ENCODE data around the gene ERG28. TPM values are rescaled to one million over a fixed set of nuclear protein-coding genes. Genes with fewer than 3 reads are reported as not detected.

ERG28 gene
- total and polyA plus RNA-seq, 2 of the 13 experiments (the other 11 are each of a cell fraction or from before 2014, with no cell fraction given) = 27.3 to 32.3 TPM

- TF ChIP-seq, protein P1, sequence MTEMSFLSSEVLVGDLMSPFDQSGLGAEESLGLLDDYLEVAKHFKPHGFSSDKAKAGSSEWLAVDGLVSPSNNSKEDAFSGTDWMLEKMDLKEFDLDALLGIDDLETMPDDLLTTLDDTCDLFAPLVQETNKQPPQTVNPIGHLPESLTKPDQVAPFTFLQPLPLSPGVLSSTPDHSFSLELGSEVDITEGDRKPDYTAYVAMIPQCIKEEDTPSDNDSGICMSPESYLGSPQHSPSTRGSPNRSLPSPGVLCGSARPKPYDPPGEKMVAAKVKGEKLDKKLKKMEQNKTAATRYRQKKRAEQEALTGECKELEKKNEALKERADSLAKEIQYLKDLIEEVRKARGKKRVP (CRISPR knock-in tag; IDR thresholded peaks at IDR 0.05) = peak in 1 of 2 experiments; percentile 98; a peak in 2 of 4 replicates
- TF ChIP-seq ZNF224 (CRISPR knock-in tag; IDR thresholded peaks at IDR 0.05) = 0 out of 2 replicates have a peak, but pooled peaks have one; percentile 63
- TF ChIP-seq, protein P2, sequence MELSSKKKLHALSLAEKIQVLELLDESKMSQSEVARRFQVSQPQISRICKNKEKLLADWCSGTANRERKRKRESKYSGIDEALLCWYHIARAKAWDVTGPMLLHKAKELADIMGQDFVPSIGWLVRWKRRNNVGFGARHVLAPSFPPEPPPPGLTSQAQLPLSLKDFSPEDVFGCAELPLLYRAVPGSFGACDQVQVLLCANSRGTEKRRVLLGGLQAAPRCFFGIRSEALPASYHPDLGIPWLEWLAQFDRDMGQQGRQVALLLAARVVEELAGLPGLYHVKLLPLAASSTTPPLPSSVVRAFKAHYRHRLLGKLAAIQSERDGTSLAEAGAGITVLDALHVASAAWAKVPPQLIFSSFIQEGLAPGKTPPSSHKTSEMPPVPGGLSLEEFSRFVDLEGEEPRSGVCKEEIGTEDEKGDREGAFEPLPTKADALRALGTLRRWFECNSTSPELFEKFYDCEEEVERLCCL (CRISPR knock-in tag; IDR thresholded peaks at IDR 0.05; ENCODE audit: borderline replicate concordance) = no peak
- TF ChIP-seq KDM2A (CRISPR knock-in tag; IDR thresholded peaks at IDR 0.05; ENCODE audit: borderline replicate concordance, low read depth) = peak; percentile 89
- peak; percentile 84 for TF ChIP-seq ZBTB21 (CRISPR knock-in tag; IDR thresholded peaks at IDR 0.05)
- TF ChIP-seq ZNF180 (CRISPR knock-in tag; IDR thresholded peaks at IDR 0.05; ENCODE audit: borderline replicate concordance, low read depth) = no peak
- no peak for TF ChIP-seq ZNF326 (CRISPR knock-in tag; IDR thresholded peaks at IDR 0.05; ENCODE audit: borderline replicate concordance)
- TF ChIP-seq SOX5 (CRISPR knock-in tag; IDR thresholded peaks at IDR 0.05; ENCODE audit: borderline replicate concordance) = peak; percentile 95
- TF ChIP-seq FOXC1 (CRISPR knock-in tag; IDR thresholded peaks at IDR 0.05; ENCODE audit: borderline replicate concordance) = no peak; the same call in 1 of the 2 replicates
- TF ChIP-seq GATAD1 (CRISPR knock-in tag; IDR thresholded peaks at IDR 0.05) = peak; percentile 74
- TF ChIP-seq, protein P3, sequence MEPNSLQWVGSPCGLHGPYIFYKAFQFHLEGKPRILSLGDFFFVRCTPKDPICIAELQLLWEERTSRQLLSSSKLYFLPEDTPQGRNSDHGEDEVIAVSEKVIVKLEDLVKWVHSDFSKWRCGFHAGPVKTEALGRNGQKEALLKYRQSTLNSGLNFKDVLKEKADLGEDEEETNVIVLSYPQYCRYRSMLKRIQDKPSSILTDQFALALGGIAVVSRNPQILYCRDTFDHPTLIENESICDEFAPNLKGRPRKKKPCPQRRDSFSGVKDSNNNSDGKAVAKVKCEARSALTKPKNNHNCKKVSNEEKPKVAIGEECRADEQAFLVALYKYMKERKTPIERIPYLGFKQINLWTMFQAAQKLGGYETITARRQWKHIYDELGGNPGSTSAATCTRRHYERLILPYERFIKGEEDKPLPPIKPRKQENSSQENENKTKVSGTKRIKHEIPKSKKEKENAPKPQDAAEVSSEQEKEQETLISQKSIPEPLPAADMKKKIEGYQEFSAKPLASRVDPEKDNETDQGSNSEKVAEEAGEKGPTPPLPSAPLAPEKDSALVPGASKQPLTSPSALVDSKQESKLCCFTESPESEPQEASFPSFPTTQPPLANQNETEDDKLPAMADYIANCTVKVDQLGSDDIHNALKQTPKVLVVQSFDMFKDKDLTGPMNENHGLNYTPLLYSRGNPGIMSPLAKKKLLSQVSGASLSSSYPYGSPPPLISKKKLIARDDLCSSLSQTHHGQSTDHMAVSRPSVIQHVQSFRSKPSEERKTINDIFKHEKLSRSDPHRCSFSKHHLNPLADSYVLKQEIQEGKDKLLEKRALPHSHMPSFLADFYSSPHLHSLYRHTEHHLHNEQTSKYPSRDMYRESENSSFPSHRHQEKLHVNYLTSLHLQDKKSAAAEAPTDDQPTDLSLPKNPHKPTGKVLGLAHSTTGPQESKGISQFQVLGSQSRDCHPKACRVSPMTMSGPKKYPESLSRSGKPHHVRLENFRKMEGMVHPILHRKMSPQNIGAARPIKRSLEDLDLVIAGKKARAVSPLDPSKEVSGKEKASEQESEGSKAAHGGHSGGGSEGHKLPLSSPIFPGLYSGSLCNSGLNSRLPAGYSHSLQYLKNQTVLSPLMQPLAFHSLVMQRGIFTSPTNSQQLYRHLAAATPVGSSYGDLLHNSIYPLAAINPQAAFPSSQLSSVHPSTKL (CRISPR knock-in tag; IDR thresholded peaks at IDR 0.05) = peak; percentile 99
- peak; percentile 88 for TF ChIP-seq CREM (IDR thresholded peaks at IDR 0.05)
- TF ChIP-seq CREM (CRISPR knock-in tag; IDR thresholded peaks at IDR 0.05) = no peak
- TF ChIP-seq, protein P4, sequence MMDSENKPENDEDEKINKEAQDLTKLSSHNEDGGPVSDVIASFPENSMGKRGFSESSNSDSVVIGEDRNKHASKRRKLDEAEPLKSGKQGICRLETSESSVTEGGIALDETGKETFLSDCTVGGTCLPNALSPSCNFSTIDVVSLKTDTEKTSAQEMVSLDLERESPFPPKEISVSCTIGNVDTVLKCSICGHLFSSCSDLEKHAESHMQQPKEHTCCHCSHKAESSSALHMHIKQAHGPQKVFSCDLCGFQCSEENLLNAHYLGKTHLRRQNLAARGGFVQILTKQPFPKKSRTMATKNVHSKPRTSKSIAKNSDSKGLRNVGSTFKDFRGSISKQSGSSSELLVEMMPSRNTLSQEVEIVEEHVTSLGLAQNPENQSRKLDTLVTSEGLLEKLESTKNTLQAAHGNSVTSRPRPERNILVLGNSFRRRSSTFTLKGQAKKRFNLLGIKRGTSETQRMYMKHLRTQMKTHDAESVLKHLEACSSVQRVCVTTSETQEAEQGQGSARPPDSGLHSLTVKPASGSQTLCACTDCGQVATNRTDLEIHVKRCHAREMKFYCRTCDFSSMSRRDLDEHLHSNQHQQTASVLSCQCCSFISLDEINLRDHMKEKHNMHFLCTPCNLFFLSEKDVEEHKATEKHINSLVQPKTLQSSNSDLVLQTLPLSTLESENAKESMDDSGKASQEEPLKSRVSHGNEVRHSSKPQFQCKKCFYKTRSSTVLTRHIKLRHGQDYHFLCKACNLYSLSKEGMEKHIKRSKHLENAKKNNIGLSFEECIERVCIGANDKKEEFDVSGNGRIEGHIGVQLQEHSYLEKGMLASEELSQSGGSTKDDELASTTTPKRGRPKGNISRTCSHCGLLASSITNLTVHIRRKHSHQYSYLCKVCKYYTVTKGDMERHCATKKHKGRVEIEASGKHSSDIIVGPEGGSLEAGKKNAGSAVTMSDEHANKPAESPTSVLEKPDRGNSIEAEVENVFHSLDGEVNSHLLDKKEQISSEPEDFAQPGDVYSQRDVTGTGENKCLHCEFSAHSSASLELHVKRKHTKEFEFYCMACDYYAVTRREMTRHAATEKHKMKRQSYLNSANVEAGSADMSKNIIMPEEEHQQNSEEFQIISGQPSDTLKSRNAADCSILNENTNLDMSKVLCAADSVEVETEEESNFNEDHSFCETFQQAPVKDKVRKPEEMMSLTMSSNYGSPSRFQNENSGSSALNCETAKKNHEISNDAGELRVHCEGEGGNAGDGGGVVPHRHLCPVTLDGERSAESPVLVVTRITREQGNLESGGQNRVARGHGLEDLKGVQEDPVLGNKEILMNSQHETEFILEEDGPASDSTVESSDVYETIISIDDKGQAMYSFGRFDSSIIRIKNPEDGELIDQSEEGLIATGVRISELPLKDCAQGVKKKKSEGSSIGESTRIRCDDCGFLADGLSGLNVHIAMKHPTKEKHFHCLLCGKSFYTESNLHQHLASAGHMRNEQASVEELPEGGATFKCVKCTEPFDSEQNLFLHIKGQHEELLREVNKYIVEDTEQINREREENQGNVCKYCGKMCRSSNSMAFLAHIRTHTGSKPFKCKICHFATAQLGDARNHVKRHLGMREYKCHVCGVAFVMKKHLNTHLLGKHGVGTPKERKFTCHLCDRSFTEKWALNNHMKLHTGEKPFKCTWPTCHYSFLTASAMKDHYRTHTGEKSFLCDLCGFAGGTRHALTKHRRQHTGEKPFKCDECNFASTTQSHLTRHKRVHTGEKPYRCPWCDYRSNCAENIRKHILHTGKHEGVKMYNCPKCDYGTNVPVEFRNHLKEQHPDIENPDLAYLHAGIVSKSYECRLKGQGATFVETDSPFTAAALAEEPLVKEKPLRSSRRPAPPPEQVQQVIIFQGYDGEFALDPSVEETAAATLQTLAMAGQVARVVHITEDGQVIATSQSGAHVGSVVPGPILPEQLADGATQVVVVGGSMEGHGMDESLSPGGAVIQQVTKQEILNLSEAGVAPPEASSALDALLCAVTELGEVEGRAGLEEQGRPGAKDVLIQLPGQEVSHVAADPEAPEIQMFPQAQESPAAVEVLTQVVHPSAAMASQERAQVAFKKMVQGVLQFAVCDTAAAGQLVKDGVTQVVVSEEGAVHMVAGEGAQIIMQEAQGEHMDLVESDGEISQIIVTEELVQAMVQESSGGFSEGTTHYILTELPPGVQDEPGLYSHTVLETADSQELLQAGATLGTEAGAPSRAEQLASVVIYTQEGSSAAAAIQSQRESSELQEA (CRISPR knock-in tag; IDR thresholded peaks at IDR 0.05; ENCODE audit: not compliant biosample characterization) = no peak
Measured at GRCh38 chr14:75648066-75648838, 12.4 kb downstream of the ERG28 start (continued).

All from HepG2 (cell line).